HG03139 (cell line): Measurements from ENCODE around the gene MEGF11.
A peak's percentile ranks its signal among the peaks of the same experiment; 100 is the strongest.

Experiments
- ATAC-seq: cut with Tn5 transposase; IDR thresholded peaks from one replicate; pipeline ENCODE4 v1.9.1; 2021; ENCODE audit not compliant: unreplicated experiment

The MEGF11 gene

DNA sequence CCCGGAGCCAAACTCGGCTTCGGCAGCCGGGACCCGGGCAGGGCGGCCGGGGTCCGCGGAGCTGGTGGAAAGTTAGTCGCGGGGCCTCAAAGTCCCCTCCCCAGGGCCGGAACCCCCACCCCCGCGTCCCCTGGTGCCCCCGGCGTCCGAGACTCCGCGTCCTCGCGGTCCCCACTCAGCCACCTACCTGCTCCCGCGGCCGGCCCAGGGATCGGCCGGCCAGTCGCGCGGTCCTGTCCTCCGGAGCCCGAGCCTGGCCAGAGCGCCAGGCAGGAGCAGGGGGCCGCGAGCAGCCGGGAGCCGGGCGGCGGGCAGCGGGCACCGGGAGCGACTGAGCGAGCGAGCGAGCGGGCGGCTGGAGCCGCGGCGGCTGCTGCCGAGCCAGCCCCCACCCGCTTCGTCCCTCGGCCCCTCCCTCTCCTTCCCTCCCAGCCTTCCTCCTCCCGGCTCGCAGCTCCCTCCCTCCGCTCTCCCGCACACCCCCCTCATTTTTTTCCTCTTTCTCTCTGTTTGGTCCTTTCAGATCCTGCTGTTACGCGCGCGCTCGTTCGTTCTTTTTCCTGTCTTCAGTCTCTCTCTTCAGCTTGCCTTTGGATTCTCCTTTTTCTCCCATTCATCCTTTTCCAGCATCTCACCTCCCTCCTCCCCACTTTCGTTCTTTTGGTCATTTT is at the start of gene MEGF11:
Gene MEGF11 (minus strand): TSS at position 333 of the 671 bp plus-strand sequence. CDS start 125,347 bp downstream, outside the sequence.
- ATAC-seq = no peak

DNA sequence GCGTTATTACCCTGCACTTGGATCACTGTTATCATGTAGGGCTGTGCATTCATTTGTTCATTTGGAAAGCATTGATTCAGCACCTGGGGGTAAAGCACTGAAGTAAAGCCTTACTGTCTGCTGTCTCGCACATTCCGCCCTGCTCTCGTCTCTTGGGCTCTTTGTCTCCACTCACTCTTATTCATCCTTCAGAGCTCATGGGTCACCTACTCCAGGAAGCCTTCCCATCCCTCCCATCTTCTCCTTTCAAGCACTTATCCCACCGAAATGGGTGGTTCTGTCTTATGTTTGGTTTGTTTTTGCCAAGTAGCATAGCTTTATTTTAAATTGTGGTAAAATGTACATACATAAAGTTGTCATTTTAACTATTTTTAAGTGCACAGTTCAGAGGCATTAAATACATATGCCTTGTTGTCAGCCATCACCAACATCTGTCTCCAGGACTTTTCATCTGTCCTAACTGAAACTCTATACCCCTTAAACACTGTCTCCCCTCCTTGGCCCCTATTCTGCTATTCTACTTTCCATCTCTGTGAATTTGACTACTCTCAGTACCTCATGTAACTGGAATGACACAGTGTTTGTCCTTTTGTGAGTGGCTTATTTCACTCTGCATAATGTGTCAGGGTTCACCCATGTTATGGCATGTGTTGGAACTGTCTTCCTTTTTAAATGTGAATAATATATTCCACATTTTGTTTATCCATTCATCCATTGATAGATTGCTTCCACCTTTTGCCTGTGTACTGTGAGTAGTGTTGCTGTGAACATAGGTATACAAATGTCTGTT is 49.1 kb upstream of the MEGF11 start:
- ATAC-seq = no peak

DNA sequence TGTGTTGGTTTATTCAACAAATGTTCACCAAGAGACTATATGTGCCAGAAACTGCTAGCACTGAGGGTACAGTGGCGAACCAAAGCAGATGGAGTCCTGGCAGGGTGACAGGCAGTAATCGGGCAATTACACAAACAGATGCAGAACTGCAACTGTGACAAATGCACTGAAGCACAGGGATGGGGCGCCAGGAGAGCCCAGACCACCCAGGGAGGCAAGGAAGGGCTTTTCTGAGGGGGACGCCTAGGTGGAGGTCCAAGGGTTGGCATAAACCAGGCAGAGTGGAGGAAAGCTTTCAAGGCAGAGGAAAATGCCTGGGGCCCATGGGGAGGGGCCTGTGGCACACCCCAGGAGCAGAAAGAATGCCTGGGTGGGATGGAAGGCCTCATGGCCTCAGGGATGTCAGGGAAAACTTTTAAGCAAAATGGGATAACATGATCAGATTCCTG is 45.3 kb upstream of the MEGF11 start:
- no peak for ATAC-seq

DNA sequence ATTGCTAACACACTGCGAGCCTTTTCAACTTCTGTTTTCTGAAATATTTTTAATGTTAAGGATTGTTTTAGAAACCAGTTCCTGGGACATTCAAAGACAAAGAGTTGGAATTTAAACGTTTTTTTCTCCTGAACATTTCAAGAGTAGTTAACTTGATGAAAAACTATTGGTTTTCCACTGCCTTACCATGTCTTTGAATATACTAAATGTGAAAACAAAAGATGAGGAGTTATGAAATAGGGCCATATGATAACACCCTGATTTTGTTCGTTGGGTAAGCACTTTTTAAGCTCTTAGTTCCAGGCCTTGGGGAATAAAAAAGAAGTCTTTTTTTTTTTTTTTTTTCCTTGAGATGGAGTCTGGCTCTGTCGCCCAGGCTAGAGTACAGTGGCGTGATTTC is 42.6 kb upstream of the MEGF11 start:
- ATAC-seq = no peak

DNA sequence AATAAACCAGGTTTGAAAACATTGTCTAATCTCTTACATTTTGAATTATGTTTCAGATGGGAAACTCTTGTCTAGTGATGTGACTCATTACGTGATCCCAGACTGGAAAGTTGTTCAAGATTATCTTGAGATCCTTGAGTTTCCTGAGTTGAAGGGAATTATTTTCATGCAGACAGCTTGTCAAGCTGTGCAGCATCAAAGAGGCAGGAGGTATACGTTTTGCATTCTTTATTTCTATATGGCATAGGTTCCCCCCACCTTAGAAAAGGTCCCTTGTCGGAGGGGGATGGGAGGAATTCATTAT is 41.3 kb upstream of the MEGF11 start:
- no peak for ATAC-seq

DNA sequence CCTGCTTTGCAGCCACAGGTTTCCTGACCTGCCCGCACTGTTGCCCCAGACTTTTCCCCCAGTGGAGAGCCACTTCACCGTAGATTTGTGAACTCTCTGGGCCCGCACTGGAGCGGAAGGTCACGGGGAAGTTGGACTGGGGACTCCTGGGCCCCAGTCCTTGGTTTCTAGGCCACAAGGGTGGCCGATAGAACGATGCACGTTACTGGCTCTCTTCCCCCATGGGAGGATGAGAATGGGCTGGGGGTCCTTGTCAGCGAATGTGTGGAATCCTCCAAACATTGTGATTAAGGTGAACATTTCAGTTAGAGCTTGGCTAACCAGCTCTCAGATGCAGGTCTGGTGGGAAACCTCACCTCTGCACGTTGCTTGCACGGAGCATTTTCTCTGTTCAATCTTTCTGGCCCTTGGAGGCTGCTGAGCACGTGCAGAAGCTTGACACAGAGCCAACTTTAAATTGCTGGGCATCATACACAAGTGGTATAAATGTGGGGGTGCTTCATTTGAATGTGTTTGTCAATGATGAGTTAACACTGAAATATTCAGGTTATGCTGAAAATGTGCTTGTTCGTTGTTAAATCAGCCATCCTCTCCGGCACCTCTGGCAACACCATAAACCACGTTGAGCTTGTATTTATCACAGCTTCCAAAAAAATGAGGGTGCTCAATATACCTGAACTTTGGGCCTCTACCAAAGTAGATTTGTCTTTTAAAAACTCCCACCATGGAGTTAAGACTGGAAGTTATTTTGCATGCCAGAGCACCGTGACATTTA is 40.8 kb upstream of the MEGF11 start:
- peak; percentile 27 for ATAC-seq

DNA sequence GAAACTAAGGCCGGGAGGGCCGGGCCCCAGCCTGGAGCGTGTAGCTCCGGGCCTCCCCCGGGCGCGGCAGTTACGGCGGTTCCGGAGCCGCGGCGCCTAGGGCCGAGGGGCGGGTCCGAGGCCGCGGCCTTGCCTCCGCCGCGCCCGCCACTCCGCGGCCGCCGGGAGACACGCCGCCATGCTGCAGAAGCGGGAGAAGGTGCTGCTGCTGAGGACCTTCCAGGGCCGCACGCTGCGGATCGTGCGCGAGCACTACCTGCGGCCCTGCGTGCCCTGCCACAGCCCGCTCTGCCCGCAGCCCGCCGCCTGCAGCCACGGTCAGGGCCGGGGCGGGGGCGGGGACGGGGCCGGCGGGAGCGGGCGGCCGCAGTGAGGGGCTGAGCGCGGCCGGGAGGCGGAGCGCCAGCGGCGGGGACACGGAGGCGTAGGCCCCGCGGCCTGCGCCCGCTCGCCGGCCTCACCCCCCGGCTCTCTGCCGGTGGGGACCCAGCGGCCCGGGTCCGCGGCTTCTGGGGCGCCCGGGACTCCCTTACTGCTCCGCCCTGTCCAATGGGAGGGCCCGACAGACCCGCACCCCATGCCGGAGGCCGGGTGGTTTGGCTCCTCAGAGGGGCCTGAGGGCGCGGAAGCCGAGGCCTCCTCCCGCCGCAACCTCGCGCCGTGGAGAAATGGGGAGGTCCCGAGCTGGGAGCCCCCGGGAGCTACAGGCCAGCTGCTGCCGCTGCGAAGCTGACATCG is 40.0 kb upstream of the MEGF11 start, which contains the start of gene DIS3L:
Gene DIS3L (plus strand): TSS at position 150 of the 738 bp plus-strand sequence. CDS start 29 bp downstream, at position 179.
- ATAC-seq = peak; percentile 48

DNA sequence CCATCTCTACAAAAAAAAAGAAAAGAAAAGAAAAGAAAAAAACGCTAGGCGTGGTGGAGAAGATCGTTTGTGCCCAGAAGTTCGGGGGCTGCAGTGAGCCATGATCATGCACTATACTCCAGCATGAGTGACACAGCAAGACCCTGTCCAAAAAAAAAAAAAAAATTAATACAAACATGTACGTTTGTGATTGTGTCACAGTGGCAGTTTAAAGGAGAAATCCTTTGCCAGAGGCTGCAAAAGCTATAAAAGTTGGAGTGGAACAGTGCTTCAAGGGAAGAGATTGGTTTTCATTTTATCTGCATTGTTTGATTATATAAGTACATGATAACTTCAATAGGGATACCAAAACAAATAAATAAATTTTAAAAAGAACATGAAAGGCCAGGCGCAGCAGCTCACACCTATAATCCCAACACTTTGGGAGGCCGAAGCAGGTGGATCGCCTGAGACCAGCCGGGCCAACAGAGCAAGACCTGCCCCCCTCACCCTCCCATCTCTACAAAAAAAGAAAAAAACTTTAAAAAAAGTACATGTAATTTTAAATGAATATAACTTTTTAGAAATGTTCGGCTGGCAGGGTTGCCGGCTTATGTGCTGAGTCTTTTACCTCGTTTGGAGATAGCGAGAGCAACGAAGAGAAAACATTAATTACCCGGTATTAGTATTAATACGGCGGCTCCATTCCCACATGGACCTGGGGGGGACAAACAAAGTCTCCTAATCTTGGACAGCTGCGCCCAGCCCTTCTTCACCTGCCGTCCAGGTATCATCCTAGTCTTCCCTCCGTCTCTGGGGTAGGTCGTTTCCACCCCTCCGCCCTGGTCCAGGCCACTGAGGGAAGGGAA is 39.2 kb upstream of the MEGF11 start:
- ATAC-seq = peak; percentile 9

DNA sequence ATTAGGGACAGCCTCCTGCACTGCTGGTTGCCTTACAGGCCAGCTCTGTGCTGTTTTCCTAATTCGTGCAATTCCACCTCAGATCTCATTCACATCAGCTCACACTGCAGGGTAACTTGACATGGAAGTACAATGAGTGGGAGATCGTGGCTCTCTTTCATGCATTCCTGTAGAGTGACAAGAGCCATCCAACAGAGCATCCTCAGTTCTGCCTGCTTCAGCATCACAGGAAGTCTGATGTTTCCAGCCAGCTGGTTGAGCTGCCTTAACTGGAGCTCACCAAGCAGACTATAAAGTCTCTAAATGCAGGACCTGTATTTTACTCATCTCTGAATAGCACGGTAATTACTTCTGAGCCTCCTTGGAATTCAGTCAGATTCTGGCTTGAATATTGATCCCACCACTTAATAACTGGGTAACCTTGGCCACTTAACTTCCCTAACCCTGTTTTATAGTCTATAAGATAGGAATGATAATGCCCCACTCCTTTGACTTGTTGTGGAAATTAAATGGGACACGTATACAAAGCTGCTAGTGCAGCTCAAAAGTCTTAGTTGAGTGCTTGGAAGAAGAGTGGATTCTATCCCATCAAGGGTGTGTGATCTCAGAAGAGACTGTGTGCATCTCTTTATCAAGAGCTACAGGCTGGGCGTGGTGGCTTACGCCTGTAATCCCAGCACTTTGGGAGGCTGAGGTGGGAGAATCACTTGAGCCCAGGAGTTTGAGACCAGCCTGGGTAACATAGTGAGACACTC is 38.4 kb upstream of the MEGF11 start:
- no peak for ATAC-seq

DNA sequence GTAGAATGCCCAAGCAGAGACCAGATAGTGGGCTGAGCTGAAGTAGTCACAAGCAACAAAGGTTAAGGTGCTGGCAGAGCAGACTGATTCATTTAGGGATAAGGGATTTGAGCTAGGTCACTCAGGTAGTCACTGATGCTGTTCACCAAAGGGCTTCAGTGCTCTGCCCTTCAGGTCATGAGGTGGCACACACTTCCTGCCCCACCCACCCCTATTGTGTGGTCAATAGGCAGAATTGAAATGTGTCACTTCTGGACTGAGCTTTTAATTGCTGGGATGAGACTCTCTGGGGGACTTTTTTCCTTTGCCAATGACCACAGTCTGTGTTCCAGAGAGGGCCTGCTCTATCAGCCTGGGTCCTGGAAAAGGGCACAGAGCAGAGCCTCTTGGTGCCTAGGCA is 37.0 kb upstream of the MEGF11 start:
- ATAC-seq = no peak

DNA sequence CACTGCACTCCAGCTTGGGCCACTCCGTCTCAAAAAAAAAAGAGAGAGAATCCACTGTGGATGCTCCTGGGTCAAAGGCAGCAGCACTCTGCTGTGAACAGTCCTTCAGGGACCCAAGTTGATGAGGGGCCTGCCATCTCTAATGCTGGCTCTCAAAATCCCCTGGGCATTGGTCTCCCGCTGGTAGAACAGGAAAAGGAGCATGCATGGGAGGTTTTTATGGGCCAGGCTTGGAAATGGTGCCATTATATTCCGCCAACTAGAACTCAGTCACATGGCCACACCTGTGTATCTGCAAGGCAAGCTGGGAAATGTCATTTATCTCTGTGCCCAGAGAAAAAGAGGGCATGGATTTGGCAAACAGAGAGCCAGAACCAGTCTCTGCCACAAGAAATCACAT is 36.5 kb upstream of the MEGF11 start:
- no peak for ATAC-seq

DNA sequence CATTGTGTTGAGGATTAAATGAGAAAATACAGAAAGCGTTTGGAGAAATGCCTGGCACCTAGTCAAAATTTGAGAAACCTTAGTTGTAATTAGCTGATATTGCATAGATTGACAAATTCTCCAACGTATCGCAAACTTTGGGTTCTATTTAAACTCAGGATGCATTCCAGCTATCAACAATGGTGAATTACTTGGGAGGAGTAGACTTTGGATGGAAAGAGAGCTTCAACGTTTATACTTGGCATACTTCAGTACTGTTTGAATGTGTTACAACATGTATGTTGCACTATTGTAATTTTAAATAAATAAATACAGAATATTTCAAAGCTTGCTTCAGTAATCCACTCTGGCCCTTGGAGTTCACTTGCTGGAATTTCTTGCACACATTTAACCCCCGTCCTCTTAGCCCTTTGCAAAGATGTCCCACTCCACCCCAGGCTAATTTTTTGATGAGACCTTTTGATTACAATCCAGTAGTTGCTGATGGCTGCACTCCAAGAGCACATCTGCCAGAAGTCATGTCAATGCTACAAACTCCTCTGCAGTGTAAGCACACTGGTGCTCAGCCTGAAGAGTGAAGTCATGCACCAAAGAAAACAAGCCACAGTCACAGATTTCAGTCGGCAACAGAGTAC is 35.1 kb upstream of the MEGF11 start:
- no peak for ATAC-seq

DNA sequence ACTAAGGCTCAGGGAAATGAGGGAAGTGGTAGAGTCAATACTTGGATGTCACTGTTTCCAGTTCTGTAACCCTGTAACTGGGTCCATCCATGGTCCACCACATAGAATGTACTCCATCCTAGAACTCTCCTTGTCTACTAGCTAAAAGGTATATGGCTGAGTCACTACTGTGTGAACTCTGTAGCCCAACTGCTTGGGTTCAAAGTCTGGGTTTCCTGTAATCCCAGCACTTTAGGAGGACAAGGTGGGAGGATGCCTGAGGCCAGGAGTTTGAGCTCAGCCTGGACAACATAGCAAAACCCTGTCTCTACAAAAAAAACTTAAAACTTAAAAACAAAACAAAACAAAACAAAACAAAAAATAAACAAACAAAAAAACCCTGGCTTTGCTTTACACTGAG is 34.5 kb upstream of the MEGF11 start:
- ATAC-seq = no peak

DNA sequence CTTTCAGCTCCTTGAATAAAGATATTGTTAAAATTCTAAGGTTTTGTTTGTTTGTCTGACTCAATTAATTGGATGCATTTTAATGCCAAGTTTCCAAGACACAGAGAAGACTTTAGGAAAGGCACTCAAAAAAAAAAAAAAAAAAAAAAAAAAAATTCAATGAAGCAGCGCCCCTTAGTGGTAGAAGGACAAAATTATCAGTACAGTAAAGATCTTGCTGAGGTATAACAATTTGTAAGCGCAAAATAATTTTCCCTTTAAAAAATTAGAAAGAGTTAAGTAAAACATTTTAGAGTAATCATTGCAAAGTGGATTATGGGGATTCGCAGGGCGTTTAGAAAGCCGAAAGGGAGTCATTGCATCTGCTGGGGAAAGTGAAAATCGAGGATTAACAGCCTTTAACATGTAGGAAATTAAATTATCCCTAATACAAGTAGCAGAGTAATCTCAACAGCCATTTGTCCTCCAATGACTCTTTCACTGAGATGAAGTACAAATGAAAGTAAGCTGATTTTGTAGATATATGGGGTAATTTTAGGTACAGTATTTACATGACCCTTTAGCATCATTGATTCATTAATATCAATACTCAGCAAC is 34.0 kb upstream of the MEGF11 start:
- no peak for ATAC-seq

DNA sequence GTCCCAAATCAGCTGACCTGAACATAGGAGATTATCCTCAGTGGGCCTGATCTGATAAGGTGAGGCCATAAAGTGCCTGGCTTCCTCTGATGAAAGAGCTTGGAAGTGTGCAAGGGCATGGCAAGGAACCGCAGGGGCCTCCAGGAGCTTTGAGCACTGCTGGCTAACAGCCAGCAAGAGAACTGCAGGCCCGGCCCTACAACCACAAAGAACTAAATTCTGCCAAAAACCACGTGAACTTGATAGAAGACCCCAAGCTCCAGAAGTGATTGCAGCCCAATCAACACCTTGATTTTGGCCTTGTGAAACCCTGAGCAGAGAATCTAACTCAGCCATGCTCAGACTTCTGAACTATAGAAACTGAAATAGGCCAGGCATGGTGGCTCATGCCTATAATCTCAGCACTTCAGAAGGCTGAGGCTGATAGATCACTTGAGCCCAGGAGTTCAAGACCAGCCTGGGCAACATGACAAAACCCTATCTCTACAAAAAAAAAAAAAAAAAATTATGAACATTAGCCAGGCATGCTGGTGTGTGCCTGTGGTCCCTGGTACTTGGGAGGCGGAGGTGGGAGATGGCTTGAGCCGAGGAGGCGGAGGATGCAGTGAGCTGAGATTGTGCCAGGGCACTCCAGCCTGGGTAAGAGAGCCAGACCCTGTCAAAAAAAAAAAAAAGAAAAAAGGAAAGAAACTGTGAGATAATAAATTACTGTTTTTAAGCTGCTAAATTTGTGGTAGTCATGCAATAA is 32.2 kb upstream of the MEGF11 start:
- no peak for ATAC-seq

DNA sequence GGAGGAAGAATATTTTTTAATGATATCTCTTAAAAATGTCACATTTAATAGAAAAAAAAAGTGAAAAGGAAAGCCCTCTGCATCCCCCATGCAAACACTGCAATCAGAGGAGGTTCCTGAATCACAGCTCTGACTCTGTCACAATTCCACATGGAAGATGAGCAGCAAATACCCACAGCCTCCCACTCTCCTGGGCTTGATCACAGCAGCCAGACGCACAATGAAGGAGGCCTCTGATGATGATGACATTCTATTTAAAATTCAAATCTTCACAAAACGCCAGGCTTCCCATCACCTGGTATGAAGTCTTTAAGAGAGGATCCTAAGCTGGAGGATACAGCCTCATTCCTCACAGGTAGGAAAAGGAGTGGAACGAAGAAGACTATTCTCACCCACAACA is 30.7 kb upstream of the MEGF11 start:
- ATAC-seq = no peak

DNA sequence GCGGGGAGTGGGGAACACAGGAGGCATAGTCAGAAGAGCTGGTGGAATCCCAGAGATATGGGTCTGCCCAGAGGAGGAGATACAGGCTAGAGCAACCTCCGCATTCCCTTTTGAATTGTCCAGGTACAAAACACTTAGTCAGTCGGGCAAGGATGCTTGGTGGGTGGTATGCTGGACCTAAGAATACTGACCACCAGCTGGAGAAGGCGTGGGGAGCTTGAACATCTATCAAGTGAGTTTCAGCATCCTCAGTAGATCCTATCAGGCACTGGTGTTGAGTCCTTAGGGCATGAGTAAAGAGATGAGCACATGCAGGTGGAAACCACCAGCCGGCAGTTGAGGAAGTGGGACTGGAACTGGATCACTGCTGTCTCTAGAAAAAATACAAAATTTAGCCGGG is 25.1 kb upstream of the MEGF11 start:
- no peak for ATAC-seq

DNA sequence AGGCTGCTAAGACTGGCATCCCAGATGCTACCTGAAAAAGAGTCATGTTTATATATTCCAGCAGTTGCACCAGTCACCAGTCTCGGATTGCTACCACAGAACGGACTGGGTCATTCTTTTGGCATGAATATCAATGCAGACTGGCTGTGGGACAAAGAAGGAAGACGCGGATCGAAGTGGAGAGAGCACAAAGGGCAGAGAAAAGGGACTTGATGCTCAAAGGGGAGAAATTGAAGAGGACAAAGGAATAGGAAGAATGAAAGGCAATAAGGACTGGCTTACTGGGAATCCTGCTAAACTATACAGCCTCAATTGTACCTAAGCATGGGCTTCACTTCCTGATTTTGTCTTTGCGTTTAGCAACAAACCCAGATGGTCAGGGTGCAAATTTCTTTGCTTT is 24.5 kb upstream of the MEGF11 start:
- no peak for ATAC-seq
